GM12873 (cell line): ENCODE measurements around the gene P2RY2.

Source experiments
- TF ChIP-seq, protein P1 (sequence below): IDR thresholded peaks from 2 replicates; pipeline ENCODE4 v1.5.1; 2012; ENCODE audit warnings: low read depth, mild to moderate bottlenecking, moderate library complexity, low read length, control low read depth; ENCODE audit not compliant: insufficient read depth; ENCODE audit errors: missing control alignments

P2RY2 gene

DNA sequence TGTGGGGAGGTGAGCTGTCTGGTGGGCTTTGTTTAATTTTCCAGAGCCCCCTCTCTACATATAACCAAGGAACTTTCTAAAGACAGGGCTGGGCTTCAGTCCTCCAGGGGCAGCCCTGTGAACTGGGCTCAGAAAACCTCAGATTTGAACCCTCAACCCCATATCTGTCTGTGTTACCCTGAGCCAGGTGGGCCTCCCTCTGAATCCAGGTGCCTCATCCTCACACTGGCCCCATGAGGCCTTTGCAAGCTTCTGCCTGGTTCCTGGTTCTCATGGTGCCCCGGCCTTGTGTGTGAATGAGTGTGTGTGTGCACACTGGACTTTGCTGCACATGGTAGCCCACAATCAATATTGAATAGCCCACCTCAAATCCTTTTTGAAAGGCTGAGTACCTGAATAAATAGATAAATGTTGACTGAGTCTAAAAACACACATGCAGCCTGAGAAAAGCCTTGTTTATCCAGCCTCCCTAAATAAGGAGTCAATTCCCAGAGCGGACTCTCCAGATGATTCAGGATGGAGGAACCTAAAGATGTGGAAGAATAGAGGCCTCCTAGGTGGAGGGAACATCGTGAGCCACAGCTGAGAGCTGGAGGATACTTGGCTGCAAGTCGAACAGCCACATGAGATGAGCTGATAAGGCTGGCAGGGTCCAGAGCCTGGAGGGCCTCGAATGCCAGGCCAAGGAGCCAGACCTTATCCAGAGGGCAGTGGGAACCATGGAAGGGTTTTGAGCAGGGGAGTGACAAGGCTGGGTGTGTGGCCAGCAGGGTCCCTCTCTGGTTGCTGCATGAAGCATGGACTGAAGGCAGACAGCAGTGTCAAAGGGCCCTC, 28.1 kb upstream of the P2RY2 start:
- TF ChIP-seq, protein P1, sequence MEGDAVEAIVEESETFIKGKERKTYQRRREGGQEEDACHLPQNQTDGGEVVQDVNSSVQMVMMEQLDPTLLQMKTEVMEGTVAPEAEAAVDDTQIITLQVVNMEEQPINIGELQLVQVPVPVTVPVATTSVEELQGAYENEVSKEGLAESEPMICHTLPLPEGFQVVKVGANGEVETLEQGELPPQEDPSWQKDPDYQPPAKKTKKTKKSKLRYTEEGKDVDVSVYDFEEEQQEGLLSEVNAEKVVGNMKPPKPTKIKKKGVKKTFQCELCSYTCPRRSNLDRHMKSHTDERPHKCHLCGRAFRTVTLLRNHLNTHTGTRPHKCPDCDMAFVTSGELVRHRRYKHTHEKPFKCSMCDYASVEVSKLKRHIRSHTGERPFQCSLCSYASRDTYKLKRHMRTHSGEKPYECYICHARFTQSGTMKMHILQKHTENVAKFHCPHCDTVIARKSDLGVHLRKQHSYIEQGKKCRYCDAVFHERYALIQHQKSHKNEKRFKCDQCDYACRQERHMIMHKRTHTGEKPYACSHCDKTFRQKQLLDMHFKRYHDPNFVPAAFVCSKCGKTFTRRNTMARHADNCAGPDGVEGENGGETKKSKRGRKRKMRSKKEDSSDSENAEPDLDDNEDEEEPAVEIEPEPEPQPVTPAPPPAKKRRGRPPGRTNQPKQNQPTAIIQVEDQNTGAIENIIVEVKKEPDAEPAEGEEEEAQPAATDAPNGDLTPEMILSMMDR, result no peak

DNA sequence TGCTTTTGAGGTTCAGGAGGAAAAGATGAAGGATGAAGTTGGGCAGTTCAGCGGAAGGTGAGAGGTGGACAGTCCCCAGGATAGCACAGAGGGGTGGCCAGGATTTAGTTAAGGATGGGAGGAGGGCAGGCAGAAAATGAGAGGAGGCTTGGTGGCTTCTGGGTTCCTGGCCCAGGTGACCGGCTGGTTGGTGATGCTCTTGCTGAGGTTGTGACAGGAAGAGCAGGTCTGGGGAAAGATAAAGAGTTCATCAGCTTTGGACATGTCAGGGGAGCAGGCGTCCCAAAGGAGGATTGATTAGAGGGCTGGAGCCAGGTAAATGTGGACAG, 27.6 kb upstream of the P2RY2 start:
- TF ChIP-seq, protein P1, result no peak

DNA sequence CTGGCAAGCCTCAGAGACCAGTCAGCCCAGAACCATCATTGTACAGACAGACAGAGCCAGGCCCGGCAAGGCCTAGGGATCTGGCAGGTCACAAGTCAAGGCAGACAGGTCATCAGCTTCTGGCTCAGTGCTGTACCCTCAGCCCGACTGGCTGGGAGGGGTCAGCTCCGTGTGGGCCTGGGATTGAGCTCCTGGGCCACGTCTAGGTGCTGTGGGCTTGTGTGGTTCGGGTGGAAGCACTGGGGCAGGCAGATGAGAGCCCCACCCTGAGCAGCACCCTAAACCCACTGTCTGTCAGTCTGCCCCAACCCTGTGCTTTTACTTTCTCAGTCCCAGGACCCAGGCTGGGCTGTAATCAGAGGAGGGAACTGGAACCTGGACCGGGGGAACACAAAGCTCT, 26.9 kb upstream of the P2RY2 start:
- TF ChIP-seq, protein P1, result no peak

DNA sequence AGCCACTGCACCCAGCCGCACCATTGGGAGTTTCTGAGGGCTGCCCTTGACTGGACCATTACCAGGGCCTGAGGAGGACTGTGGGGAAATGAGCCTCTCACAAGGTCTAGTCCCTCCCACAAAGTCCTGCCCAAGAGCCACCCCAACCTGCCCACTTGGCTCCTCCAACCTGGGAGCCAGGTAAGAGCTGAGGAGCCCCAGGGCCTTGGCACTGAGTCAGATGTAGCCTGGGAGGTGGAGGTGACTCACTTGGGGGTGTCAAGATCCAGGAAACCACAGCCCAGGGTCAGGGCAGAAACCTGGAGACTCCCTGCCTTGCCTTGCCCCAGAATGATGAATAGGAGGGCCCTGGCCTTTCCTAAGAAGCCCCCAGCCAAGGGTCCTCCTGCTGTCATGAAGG, 25.8 kb upstream of the P2RY2 start:
- TF ChIP-seq, protein P1, result no peak

DNA sequence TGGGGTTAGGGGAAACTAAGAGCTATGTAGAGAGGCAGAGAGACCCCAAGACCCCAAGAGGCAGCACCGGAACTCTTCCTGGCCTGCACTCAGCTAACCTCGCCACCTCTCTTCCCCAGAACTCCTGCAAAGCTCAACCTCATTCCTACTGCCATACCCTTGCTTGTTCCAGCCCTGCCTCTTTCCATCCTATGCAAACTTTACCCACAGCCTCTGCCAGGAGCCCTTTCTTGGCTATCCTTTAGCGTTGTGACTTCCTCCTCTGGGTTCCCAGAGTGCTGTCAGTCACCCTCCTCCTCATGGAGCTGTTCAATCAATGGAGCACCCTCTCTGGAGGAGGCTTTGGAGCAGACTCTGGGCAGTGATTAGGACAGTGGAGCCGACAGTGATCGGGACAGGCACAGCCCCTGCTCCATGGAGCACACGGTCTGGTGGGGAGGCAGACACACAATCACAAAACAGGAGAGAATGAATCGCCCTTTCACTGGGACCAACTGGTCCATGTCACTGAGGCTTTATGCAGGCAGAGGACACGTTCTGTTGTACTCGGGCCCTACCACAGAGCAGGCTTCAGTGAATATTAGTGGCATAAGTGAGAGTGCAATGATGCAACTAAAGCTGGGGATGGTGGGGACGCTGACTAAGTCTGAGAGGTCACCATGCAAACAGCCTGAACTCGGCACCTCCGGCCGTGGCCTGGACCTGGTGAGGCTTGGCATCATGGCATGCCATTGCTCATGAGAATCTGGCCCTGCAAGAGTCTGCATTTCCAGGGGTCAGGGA, 24.6 kb upstream of the P2RY2 start:
- TF ChIP-seq, protein P1, result no peak

DNA sequence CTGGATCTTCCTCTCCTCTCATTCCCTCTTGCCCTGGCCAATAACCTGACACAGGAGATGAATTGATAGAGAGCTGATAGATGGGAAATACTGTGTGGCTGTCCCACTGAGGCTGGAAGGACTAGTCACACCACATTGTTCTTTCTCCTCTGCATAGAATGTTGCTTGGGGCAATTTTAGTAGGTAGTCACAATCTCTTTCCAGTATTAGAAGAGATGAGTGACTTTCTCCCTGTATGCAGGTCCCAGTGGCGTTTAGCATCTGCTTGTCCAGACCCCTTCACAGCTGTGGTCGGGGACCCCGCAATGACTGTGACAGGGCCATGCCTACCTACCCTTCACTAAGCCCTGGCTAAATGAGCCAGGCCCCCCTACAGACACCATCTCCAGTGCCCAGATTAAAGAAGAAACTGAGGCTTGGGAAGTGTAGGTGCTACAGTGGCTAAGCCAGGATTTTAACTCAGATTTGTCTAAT, 24.0 kb upstream of the P2RY2 start:
- TF ChIP-seq, protein P1, result no peak

DNA sequence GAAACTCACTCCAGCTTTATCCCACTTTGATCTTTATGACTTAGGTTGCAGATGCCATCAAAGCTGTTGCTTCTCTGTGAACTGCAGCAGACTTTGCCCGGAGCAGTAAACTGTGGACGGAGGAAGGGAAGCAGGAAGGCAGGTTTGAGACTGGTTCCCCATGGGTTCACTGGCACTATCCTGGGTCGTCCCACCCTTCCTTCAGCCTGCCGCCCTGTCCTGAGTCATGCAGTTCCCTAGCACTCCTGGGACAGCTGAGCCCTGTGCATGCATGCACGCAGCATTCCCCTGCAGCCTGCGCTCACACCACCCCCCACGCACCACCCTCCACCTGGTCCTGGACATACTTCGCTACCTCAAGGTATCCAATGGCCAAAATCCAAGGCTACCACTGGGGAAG, 23.5 kb upstream of the P2RY2 start:
- TF ChIP-seq, protein P1, result no peak
